ENCODE results near the gene ZDHHC14. TPM values are rescaled to one million over a fixed set of nuclear protein-coding genes. Genes with fewer than 3 reads are reported as not detected.

ZDHHC14 gene
- total RNA-seq, 1 experiment from 2014 or later, result 1.7 TPM

DNA sequence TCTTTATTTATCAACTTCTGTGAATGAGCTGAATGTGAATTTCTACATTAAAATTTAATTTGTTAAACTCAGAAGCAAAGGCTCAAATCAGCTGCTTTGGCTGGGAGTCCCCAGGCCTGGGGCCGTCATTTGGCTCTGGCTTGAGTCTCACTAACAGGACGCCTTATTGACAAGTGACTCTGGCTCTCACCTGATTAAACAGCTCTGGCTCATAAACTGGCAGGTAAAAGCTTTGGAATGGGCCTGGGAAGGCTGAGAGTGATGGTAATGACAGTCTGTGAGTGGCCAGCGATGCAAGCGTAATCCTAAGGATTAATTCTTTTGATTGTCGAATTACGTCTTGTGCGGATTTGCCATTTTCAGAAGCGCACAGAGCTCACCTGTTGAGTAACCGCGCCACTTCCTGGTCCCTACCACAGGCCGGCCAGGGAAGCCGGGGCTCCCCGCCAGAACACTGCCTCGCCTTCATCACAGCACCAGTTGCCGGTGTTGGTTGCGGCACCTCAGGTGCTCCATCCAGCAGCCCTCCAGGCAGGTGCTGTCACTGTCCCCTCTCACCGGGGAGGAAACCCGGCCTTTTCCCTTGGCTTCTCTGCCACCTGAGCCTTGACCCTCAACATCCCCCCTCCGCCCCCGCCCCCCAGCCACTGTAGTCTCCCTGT is 110.7 kb downstream of the ZDHHC14 start:
- no peak overlapping the region for H2BK120ac ChIP-seq (ENCODE audit: low read depth, low read length, poor library complexity, severe bottlenecking)
- Mint-ChIP-seq H3K4me1 (peaks cover 23 to 30% of the 10 kb centered on the region in 2 experiments), H3K36me3 (ENCODE audit: insufficient read depth in 1 of 3, low read depth in 3 of 3) (peaks cover 0 to under 1% (median 0%) of the 10 kb centered on the region in 3 experiments; a peak in 2 of 7 replicates), H3K9me3 (peaks cover 0 to under 1% of the 10 kb centered on the region in 2 experiments; a peak in 1 of 5 replicates), H3K27ac (no peak overlapping the region), H3K4me3 (no peak overlapping the region), H3K27me3 (ENCODE audit: low read depth) (no peaks in the 10 kb centered on the region; the same call in 1 of the 2 replicates)
- no peak for TF ChIP-seq CTCF (conservative IDR thresholded peaks at IDR 0.05)
- no peak overlapping the region for H4K5ac ChIP-seq (ENCODE audit: insufficient read length, low read depth, low read length)
- no peak overlapping the region for H2BK12ac ChIP-seq (ENCODE audit: insufficient read length, low read depth, low read length)
- no peak overlapping the region for H2BK20ac ChIP-seq (ENCODE audit: low read depth, low read length, poor library complexity, severe bottlenecking)
- H4K20me1 ChIP-seq (ENCODE audit: control insufficient read depth, insufficient read depth, insufficient read length), result no peaks in the 10 kb centered on the region
- no peaks in the 10 kb centered on the region for H3K79me2 ChIP-seq (ENCODE audit: insufficient read depth, low read length)
- H2BK15ac ChIP-seq (ENCODE audit: low read depth, low read length), result no peak overlapping the region
- H3K56ac ChIP-seq (ENCODE audit: insufficient read length, low read depth, low read length), result no peak overlapping the region
- H3K14ac ChIP-seq (ENCODE audit: insufficient read depth, low read length), result no peak overlapping the region
- DNase-seq, result no peak
- no peak overlapping the region for H3K23ac ChIP-seq (ENCODE audit: insufficient read length, low read depth, low read length)
- H3K23me2 ChIP-seq (ENCODE audit: insufficient read length, low read depth, low read length, poor library complexity, severe bottlenecking), result no peaks in the 10 kb centered on the region
- H3K27ac ChIP-seq (ENCODE audit: insufficient read length, low read depth, low read length), result no peak overlapping the region
- H2BK5ac ChIP-seq (ENCODE audit: insufficient read length, low read length), result no peak overlapping the region
- H4K91ac ChIP-seq (ENCODE audit: insufficient read length, low read depth, low read length), result no peak overlapping the region
- no peak overlapping the region for H3K4me2 ChIP-seq (ENCODE audit: insufficient read depth, insufficient read length, low read length)
- H4K8ac ChIP-seq (replicated peaks; ENCODE audit: insufficient read length, low read depth, low read length), result no peak overlapping the region
- no peak overlapping the region for H2AK5ac ChIP-seq (ENCODE audit: insufficient read length, low read length)
- peaks cover 5% of the 10 kb centered on the region for H3K4me1 ChIP-seq (ENCODE audit: insufficient read depth, low read length)
- no peaks in the 10 kb centered on the region for H3K9me3 ChIP-seq (ENCODE audit: control insufficient read depth, low read depth, low read length)
- no peak overlapping the region for H3K9ac ChIP-seq (ENCODE audit: extremely low read depth, insufficient read length, low read length)
- H2AFZ ChIP-seq (ENCODE audit: low read length), result no peak overlapping the region
- no peak overlapping the region for H3T11ph ChIP-seq (ENCODE audit: low read length)
- no peak overlapping the region for H3K4ac ChIP-seq (ENCODE audit: low read depth, low read length)
- no peak overlapping the region for H3K18ac ChIP-seq (ENCODE audit: insufficient read length, low read depth, low read length)
- no CpG with 5 or more reads among the region's 20 CpGs for WGBS (ENCODE audit: extremely low coverage, insufficient read length, low lambda C conversion rate)
- H3K79me1 ChIP-seq (ENCODE audit: insufficient read depth, low read depth, low read length, poor library complexity, severe bottlenecking), result no peaks in the 10 kb centered on the region
- no peaks in the 10 kb centered on the region for H3K27me3 ChIP-seq (ENCODE audit: insufficient read depth, low read length)

All from H9 (cell line).